ENCODE results near the gene CC2D1A. TPM values are rescaled to one million over a fixed set of nuclear protein-coding genes. Genes with fewer than 3 reads are reported as not detected.
A peak's percentile ranks its signal among the peaks of the same experiment; 100 is the strongest.

Gene CC2D1A
- total RNA-seq, 4 donors from 2014 or later, result 97.4 to 235 (median 184) TPM

- no peaks in the 10 kb centered on the region for H3K9me3 ChIP-seq
- no peaks in the 10 kb centered on the region for H3K27me3 ChIP-seq
- peaks cover 0 to 24% (median 13%) of the 10 kb centered on the region in 4 donors for H3K4me1 ChIP-seq
- TF ChIP-seq CTCF (IDR thresholded peaks at IDR 0.05), result no peak
- no peak for TF ChIP-seq POLR2A (IDR thresholded peaks at IDR 0.05)
- DNase-seq, result peak; percentile 66 to 86 (median 76)
- H3K4me3 ChIP-seq, result peak overlapping the region; percentile 40 to 57 (median 50)
- H3K27ac ChIP-seq, result peak overlapping the region; percentile 60 to 74 (median 70)
- peaks cover 0 to 33% (median 0%) of the 10 kb centered on the region in 3 donors for H3K36me3 ChIP-seq
Observed at GRCh38 chr19:13978351-13979243, 72.6 kb downstream of the CC2D1A start.

- peak overlapping the region; percentile 60 to 74 (median 70) for H3K27ac ChIP-seq
- no peak for TF ChIP-seq POLR2A (IDR thresholded peaks at IDR 0.05)
- no peak for TF ChIP-seq CTCF (IDR thresholded peaks at IDR 0.05)
- DNase-seq, result no peak
- peaks cover 0 to 31% (median 14%) of the 10 kb centered on the region in 4 donors for H3K4me1 ChIP-seq
- H3K27me3 ChIP-seq, result no peaks in the 10 kb centered on the region
- H3K9me3 ChIP-seq, result no peaks in the 10 kb centered on the region
- H3K36me3 ChIP-seq, result peaks cover 0 to 33% (median 0%) of the 10 kb centered on the region in 3 donors
- H3K4me3 ChIP-seq, result peak overlapping the region; percentile 40 to 57 (median 50)
Observed at GRCh38 chr19:13979244-13979615, 73.2 kb downstream of the CC2D1A start.

DNA sequence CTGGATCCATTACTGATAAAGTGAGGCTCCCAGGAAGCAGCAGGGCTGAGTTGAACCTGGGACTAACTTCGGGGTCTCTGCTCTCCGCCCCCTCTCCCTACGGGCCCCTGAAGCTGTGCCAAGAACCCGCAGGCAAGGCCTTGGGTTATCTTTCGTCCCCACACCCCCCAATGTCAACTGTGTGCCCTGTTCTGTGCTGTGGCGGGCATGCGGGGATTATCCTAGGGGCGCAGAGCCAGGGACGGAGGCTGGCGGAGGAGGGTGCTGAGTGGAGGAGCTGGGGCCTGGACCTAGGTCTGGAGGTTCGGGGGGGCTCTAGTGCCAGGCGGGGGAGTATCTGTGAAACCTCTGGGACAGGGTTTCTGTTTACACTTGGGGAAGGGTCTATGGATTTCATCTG lies 73.7 kb downstream of the CC2D1A start:
- Histone ChIP-seq H3K4me1 (peaks cover 0 to 35% (median 14%) of the 10 kb centered on the region in 4 donors), H3K27me3 (no peaks in the 10 kb centered on the region), H3K9me3 (no peaks in the 10 kb centered on the region), H3K36me3 (peaks cover 0 to 33% (median 0%) of the 10 kb centered on the region in 3 donors), H3K27ac (peak overlapping the region in 2 of 4 donors; percentile 6 to 68), H3K4me3 (no peak overlapping the region)
- DNase-seq, result no peak
- TF ChIP-seq CTCF (IDR thresholded peaks at IDR 0.05) (no peak), POLR2A (IDR thresholded peaks at IDR 0.05) (no peak)

DNA sequence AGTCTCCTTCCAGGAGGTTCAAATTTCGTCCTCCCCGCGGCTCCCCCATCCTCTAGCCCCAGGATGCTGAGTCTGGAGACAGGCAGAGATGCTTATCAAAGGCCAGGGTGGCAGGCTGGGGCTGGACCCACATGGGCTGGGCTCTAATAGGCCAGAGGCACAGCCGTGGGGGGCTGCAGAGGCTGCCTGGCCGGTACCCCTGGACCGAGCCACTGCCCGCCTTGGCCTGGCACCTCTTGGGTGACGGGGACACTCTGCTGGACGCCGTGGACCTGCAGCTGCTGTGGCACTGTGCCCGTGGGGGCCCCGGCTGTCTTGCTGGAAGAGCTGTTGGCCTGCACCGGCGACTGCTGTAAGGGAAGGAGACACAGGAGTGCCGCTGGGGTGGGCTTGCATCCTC lies 74.3 kb downstream of the CC2D1A start:
- TF ChIP-seq CTCF (IDR thresholded peaks at IDR 0.05), result no peak
- no peak for TF ChIP-seq POLR2A (IDR thresholded peaks at IDR 0.05)
- Histone ChIP-seq H3K36me3 (peaks cover 0 to 32% (median 0%) of the 10 kb centered on the region in 3 donors), H3K4me1 (peaks cover 0 to 42% (median 14%) of the 10 kb centered on the region in 4 donors), H3K27ac (peak overlapping the region in 1 of 4 donors; percentile 38), H3K9me3 (no peaks in the 10 kb centered on the region), H3K27me3 (no peaks in the 10 kb centered on the region), H3K4me3 (no peak overlapping the region)
- no peak for DNase-seq

Small RNAs within 50 kb of the gene (small RNA-seq; reads per million reads assigned to genes)
- gene MIR181C, result 16.5 to 80.2 reads per million in 2 donors
- gene MIR181D, result 17.0 to 38.9 reads per million in 2 donors

Other genes starting within 250 kb of the CC2D1A start
- 100 to 1,000 TPM in 2 of 4 donors, 10 to 100 TPM in 2; 59.2 to 126 (median 95.7) TPM for gene MRI1, start 141.7 kb upstream of the CC2D1A start, total RNA-seq
- 100 to 1,000 TPM in 1 of 4 donors, 10 to 100 TPM in 3; 71.3 to 148 (median 84.3) TPM for gene C19orf53, start 131.7 kb upstream of the CC2D1A start, total RNA-seq
- 1 to 10 TPM; 1.6 to 9.1 (median 5.8) TPM for gene ZSWIM4, start 110.8 kb upstream of the CC2D1A start, total RNA-seq
- gene NANOS3, start 29.1 kb upstream of the CC2D1A start, total RNA-seq, result not detected
- 10 to 100 TPM in 3 of 4 donors, 1 to 10 TPM in 1; 7.4 to 73.1 (median 41.2) TPM for gene BRME1, start 84 bp upstream of the CC2D1A start, total RNA-seq
- gene PODNL1, start 32.2 kb downstream of the CC2D1A start, total RNA-seq, result under 1 TPM in 1 of 4 donors, not detected in 3; 0.35 TPM
- 10 to 100 TPM; 15.8 to 64.4 (median 31.4) TPM for gene DCAF15, start 46.3 kb downstream of the CC2D1A start, total RNA-seq
- 10 to 100 TPM in 2 of 4 donors, 1 to 10 TPM in 2; 5.8 to 19.0 (median 9.6) TPM for gene RFX1, start 100.1 kb downstream of the CC2D1A start, total RNA-seq
- gene RLN3, start 121.9 kb downstream of the CC2D1A start, total RNA-seq, result not detected
- gene IL27RA, start 125.6 kb downstream of the CC2D1A start, total RNA-seq, result 1 to 10 TPM in 3 of 4 donors, under 1 TPM in 1; 0.85 to 7.4 (median 2.0) TPM
- gene PALM3, start 155.9 kb downstream of the CC2D1A start, total RNA-seq, result under 1 TPM in 2 of 4 donors, not detected in 2; 0.53 to 0.54 TPM
- gene MISP3, start 166.6 kb downstream of the CC2D1A start, total RNA-seq, result 10 to 100 TPM; 25.6 to 58.5 (median 40.7) TPM
- not detected for gene C19orf67, start 179.6 kb downstream of the CC2D1A start, total RNA-seq
- 10 to 100 TPM; 28.9 to 64.4 (median 33.9) TPM for gene SAMD1, start 184.6 kb downstream of the CC2D1A start, total RNA-seq
- gene PRKACA, start 211.6 kb downstream of the CC2D1A start, total RNA-seq, result 10 to 100 TPM; 18.2 to 39.8 (median 30.0) TPM
- 10 to 100 TPM in 1 of 4 donors, 1 to 10 TPM in 3; 2.3 to 12.4 (median 5.5) TPM for gene ASF1B, start 230.4 kb downstream of the CC2D1A start, total RNA-seq